Ectodermal cell (in vitro differentiated cells): ENCODE results near the gene TMEM19.
A peak's percentile ranks its signal among the peaks of the same experiment; 100 is the strongest.

Experiments used
- H3K27ac ChIP-seq: 2 replicates; pipeline ENCODE4 v1.7.0; 2013; ENCODE audit warnings: mild to moderate bottlenecking, low read depth, low read length; ENCODE audit not compliant: insufficient read depth, poor library complexity, severe bottlenecking
- H3K27me3 ChIP-seq: 2 replicates; pipeline ENCODE4 v1.7.0; 2013; ENCODE audit warnings: mild to moderate bottlenecking, low read length; ENCODE audit not compliant: insufficient read depth, control insufficient read depth, poor library complexity, severe bottlenecking
- H3K36me3 ChIP-seq: one replicate; pipeline ENCODE4 v1.7.0; 2013; ENCODE audit warnings: low read length; ENCODE audit not compliant: control insufficient read depth, insufficient read depth
- H3K4me1 ChIP-seq: one replicate; pipeline ENCODE4 v1.7.0; 2013; ENCODE audit warnings: low read length; ENCODE audit not compliant: control insufficient read depth, insufficient read depth
- H3K4me3 ChIP-seq: 2 replicates; pipeline ENCODE4 v1.7.0; 2013; ENCODE audit warnings: low read depth, low read length, control low read depth; ENCODE audit not compliant: insufficient read depth
- H3K9me3 ChIP-seq: 2 replicates; pipeline ENCODE4 v1.7.0; 2013; ENCODE audit warnings: mild to moderate bottlenecking, low read length, moderate library complexity; ENCODE audit not compliant: control insufficient read depth
- WGBS, 2 experiments: methylation state at CpG; one replicate each; pipeline ENCODE4 v1.1.7; 2013; ENCODE audit warnings: missing lambda C conversion rate in 2 of 2; 5-methylcytosine and 5-hydroxymethylcytosine counted together

Gene TMEM19

DNA sequence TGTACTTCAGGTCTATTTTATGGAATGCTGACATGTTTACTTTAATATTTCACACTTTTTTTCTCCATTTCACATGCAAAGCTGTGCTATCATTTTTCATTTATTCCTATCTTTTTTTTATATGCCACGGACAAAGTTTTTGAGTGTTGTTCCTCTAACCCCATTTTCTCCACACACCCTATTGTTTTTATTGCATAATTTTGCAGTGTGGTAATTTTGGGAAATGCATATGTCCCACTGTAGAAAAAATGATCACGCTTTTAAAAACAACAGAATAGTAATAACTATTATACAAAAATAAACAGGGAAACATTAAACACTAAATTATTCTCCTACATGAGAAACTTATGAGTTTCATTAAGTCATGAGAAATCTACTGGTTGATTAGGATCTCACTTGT, 36.5 kb upstream of the TMEM19 start:
- H3K27me3 ChIP-seq, result no peaks in the 10 kb centered on the region
- no peaks in the 10 kb centered on the region for H3K4me1 ChIP-seq
- H3K36me3 ChIP-seq, result peaks cover 20% of the 10 kb centered on the region
- H3K27ac ChIP-seq, result no peak overlapping the region
- WGBS, 2 experiments, result 100% methylated on average over 1 of the region's 2 CpGs
- no peak overlapping the region for H3K4me3 ChIP-seq
- H3K9me3 ChIP-seq, result no peaks in the 10 kb centered on the region

DNA sequence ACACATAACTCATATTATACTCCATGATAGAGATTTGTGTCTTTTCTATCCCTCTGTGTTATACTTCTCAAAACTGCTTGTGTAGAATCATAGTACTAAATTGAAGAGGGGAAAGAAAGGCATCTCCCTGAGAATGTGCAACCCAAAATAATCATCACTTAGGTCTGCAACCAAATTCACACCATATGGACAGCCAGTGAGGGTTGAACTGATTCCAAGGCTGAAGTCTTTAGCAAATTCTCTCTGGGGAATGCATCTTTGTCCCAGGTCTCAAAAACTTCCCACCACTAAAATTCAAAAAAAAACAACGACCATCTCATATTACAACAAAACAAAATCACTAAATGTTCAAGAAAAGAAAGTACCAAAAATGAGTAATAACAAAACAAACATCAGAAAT, 33.2 kb upstream of the TMEM19 start:
- Histone ChIP-seq H3K27ac (no peak overlapping the region), H3K27me3 (no peaks in the 10 kb centered on the region), H3K4me3 (no peak overlapping the region), H3K9me3 (no peaks in the 10 kb centered on the region), H3K4me1 (no peaks in the 10 kb centered on the region), H3K36me3 (peaks cover 30% of the 10 kb centered on the region)
- WGBS, 2 experiments, result 80 to 88% methylated on average over 1 of the region's 1 CpG

DNA sequence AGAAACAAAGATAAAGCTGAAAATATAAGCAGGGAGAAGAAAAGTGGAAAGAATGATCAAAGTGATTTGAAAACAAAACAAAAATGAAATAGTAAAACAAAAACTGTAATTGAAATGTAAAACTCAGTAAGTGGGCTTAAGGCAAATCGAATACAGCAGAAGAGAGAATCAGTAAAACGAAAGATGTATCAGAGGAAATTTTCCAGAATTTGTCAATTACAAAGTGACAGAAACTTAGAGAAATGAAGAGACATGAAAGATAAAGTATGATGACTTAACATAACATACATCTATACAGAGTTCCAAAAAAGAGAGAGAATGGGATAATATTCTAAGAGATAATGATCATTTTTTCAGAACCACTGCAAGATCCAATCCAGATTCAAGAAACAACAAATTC, 32.7 kb upstream of the TMEM19 start:
- Histone ChIP-seq H3K36me3 (peaks cover 30% of the 10 kb centered on the region), H3K27me3 (no peaks in the 10 kb centered on the region), H3K9me3 (no peaks in the 10 kb centered on the region), H3K4me3 (no peak overlapping the region), H3K4me1 (no peaks in the 10 kb centered on the region), H3K27ac (no peak overlapping the region)
- WGBS, 2 experiments, result 92 to 100% methylated on average over 2 of the region's 2 CpGs

DNA sequence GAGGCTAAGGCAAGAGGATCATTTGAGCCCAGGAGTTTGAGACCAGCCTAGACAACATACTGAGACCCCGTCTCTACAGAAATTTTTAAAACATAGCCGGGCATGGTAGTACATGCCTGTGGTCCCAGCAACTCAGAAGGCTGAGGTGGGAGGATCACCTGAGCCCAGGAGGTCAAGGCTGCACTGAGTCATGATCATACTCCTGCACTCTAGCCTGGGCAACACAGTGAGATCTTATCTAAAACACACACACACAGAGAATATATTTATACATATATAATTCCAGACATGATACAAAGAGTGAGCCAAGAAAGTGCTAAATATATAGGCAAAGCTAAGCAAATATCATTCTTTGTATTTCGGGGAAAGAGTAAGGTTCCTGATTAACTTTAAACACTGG, 31.7 kb upstream of the TMEM19 start:
- Histone ChIP-seq H3K27ac (no peak overlapping the region), H3K9me3 (no peaks in the 10 kb centered on the region), H3K4me1 (no peaks in the 10 kb centered on the region), H3K4me3 (no peak overlapping the region), H3K27me3 (no peaks in the 10 kb centered on the region), H3K36me3 (peaks cover 35% of the 10 kb centered on the region)
- 62 to 72% methylated on average over 2 of the region's 3 CpGs for WGBS, 2 experiments

DNA sequence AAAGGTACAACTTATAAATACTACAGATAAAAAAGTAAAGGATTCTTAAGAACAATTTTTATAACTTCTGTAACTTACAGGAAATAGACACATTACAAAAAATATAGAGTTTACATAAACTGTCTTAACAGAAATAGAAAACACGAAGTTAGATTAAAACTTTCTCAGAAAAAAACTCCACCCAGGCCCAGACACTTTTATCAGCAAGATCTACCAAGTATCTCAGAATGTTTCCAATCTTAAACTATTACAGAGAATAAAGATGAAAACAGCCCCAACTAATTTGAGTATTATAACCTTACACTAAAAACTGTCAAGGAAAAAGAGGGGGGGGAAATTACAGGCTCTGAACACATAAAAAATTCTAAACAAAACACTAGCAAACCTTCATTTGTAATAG, 30.4 kb upstream of the TMEM19 start:
- Histone ChIP-seq H3K9me3 (no peaks in the 10 kb centered on the region), H3K36me3 (peaks cover 43% of the 10 kb centered on the region), H3K4me1 (no peaks in the 10 kb centered on the region), H3K4me3 (no peak overlapping the region), H3K27ac (no peak overlapping the region), H3K27me3 (no peaks in the 10 kb centered on the region)
- 83 to 91% methylated on average over 1 of the region's 1 CpG for WGBS, 2 experiments

DNA sequence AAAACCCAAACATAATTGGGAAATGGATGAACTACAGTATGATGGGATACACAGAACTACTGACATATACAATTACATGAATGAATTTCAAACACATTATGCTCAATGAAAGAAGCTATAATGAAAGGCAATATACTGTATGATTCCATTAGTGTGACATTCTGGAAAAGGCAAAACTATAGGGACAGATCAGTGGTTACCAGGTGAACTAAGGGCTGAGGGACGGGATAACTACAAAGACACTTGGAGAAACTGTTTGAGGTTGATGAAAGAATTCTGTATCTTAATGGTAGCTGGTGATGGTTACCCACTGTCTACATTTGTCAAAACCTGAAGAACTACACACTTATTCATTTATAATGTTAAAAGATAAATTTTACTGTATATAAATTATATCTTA, 30.0 kb upstream of the TMEM19 start:
- Histone ChIP-seq H3K27ac (no peak overlapping the region), H3K36me3 (peaks cover 43% of the 10 kb centered on the region)
- 95 to 96% methylated on average over 1 of the region's 1 CpG for WGBS, 2 experiments

DNA sequence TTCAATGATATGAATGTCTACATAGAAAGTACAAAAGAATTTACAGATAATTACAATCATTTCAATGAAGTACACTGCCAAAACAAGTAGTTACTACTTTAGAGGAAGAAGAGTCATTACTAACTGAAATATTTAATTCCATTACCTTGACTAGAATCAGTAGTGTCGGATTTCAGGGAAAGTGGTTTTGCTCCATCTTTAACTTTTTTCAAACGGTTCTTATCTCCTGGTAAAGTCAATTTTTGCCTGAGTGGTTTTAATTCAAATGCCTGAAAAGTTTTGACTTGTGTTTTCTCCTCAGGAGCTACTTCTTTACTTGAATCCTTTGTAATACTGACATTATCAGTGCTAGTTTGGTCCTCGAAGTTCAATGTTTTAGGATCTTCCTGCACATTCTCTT, 29.1 kb upstream of the TMEM19 start:
- Histone ChIP-seq H3K27ac (no peak overlapping the region), H3K4me3 (no peak overlapping the region), H3K36me3 (peaks cover 43% of the 10 kb centered on the region), H3K9me3 (no peaks in the 10 kb centered on the region), H3K4me1 (no peaks in the 10 kb centered on the region), H3K27me3 (no peaks in the 10 kb centered on the region)
- 87 to 98% methylated on average over 3 of the region's 3 CpGs for WGBS, 2 experiments

More for the DNA sequence above, 30.0 kb upstream of the TMEM19 start:
- H3K9me3 ChIP-seq, result no peaks in the 10 kb centered on the region
- no peaks in the 10 kb centered on the region for H3K27me3 ChIP-seq
- H3K4me1 ChIP-seq, result no peaks in the 10 kb centered on the region
- H3K4me3 ChIP-seq, result no peak overlapping the region

DNA sequence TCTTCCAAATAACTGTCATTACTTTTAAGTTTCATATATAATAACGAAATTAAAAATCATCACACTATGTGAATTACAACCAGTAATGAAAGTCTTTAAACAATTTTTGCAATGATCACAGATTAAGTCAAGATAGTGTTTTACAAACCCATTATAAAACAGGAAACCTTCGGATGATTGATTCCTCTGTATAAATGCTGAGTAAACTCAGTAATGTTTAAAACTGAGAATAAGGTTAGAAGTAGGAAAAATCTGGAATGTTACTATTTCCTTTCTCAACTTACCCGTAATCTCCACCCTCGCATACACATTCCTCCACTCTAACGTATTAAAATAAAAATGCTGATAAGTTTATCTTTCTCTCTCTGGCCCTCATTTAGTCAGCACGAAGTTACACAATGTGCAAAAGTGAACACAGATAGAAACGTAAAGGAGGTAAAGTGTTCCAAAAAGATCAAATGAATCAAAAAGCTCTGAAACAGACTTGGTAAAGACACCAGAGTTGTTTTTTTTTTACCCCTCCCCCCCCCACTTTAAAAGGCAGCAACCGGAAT, 23.8 kb upstream of the TMEM19 start:
- H3K27ac ChIP-seq, result no peak overlapping the region

DNA sequence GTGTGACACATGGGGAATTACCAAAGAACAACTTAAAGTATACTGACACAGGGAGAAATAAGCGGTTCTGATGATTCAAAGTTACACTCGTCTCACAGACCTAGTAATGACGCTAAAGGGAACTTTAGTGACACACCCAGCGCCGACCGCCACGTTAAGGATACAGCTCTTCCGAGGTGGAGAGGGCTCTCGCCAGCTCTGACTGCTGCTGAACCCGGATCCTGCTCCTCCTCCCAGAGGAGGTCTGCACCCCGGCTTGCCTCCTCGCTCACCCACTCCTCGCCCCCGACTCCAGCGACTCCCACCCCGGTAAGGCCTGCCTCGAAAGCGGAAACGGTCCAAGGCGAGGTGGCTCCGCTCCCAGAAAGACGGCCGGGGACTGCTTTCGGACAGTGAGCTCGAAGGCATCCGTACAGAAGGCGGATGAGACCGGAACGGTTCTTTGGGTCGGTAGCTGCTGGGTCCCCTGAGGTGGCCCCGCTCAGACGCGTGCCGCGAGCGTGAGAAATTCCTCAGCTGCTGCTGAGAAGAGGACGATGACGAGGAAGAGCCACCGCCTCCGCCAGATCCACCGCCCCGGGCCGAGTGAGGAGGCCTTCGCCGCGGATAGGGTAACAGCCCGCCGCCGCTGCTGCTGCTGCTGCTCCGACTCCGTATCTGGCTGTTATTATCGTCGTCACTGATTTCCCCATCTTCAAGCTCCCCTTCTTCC, 22.9 kb upstream of the TMEM19 start:
- Histone ChIP-seq H3K27ac (peak overlapping the region; percentile 99), H3K9me3 (no peaks in the 10 kb centered on the region), H3K27me3 (no peaks in the 10 kb centered on the region), H3K36me3 (peaks cover 13% of the 10 kb centered on the region), H3K4me1 (peaks cover 8% of the 10 kb centered on the region), H3K4me3 (peak overlapping the region; percentile 93)
- 0% methylated on average over 53 of the region's 53 CpGs for WGBS, 2 experiments

More for the DNA sequence above, 23.8 kb upstream of the TMEM19 start:
- H3K9me3 ChIP-seq, result no peaks in the 10 kb centered on the region
- H3K4me1 ChIP-seq, result peaks cover 8% of the 10 kb centered on the region
- H3K36me3 ChIP-seq, result peaks cover 18% of the 10 kb centered on the region
- H3K4me3 ChIP-seq, result peak overlapping the region; percentile 93
- H3K27me3 ChIP-seq, result no peaks in the 10 kb centered on the region
- 19 to 41% methylated on average over 5 to 6 of the region's 8 CpGs for WGBS, 2 experiments

DNA sequence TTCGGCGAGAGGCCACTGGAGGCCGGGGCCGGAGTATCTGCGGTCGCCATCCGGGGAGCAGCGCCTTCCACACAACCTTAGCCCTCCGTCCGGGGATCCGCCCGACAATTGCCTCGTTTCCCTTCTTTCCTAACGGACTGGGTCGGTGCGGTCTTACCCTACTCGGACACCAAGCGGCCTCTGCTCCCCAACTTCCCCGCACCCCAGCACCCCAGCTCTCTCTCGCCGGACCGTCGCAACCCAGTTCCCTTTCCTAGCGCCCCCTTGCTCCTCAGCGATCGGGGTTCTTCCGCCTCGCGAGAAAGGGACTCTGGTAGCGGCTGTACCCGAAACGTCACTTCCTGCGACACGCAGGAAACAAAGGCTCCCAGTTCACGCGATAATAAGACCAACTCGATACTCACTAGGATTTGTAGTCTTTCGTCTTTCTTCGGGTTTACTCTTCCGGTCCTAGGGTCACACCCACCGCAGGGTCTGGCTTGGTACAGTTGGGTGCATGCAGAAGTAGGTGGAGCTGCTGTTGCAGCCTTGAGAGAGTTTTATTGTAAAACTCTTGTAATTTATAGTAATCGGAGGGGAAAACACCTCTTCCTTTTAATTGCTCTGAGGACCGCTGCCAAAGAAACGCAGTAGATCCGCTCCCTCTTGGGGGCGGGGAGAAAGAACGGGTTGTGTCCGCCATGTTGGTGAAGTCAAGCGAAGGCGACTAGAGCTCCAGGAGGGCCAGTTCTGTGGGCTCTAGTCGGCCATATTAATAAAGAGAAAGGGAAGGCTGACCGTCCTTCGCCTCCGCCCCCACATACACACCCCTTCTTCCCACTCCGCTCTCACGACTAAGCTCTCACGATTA, 22.1 kb upstream of the TMEM19 start, which contains the start of the genes THAP2 and ZFC3H1:
Gene THAP2, plus strand, starts transcription at position 741 of the 850 bp plus-strand sequence. CDS start 209 bp downstream, outside the sequence.
Gene ZFC3H1, minus strand, starts transcription at position 288 of the 850 bp plus-strand sequence. Its CDS starts 238 bp downstream, at position 50.
- Histone ChIP-seq H3K27me3 (no peaks in the 10 kb centered on the region), H3K4me1 (peaks cover 8% of the 10 kb centered on the region), H3K9me3 (no peaks in the 10 kb centered on the region), H3K27ac (peak within 1 kb of the TSS; percentile 99), H3K36me3 (peaks cover 12% of the 10 kb centered on the region), H3K4me3 (peak within 1 kb of the TSS; percentile 93)
- 0% methylated on average over 57 of the region's 57 CpGs for whole genome bisulfite sequencing, 2 experiments
